Hematopoietic multipotent progenitor cell treated with erythropoietin and hydrocortisone succinate and interleukin-3 and kit ligand, for 17 days (in vitro differentiated cells): ENCODE results near the gene CRBN.
A peak's percentile ranks its signal among the peaks of the same experiment; 100 is the strongest.

Source experiments
- DNase-seq: peaks from one replicate; pipeline ENCODE4 v3.0.0-alpha.2; 2015; ENCODE audit warnings: low spot score

CRBN gene

DNA sequence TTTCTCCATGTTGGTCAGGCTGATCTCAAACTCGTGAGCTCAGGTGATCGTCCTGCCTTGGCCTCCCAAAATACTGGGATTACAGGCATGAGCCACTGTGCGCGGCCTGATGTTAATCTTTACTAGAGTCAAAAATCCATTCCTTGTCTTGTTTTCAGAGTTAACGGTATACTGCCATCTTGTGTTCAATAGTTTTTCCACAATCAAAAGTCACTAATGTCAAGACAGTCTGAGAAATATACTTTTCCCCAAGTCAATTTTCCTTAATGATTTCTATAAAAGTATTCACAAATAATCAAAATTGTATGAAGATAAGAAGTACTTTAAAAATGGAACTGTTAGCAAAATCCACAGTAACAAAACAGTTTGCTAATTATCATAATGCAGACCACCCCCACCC is 8.5 kb downstream of the CRBN start:
- DNase-seq: peak; percentile 50

DNA sequence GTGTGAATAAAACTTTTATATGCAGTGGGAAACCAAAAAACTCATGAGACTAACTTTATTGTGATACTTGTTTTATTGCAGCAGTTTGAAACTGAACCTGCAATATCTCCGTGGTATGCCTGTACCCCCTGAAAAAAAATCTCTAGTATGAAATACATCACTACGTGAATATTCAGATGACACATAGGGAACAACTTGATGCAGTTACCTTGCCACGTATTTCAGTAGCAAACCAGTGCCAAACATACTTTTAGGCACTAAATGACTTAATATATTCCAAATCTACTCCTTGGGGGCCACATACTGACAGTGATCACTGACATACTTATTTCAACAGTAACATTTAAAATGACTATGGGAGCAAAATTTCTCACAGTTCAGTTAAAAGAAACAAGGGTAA is 13.8 kb downstream of the CRBN start:
- no peak for DNase-seq

DNA sequence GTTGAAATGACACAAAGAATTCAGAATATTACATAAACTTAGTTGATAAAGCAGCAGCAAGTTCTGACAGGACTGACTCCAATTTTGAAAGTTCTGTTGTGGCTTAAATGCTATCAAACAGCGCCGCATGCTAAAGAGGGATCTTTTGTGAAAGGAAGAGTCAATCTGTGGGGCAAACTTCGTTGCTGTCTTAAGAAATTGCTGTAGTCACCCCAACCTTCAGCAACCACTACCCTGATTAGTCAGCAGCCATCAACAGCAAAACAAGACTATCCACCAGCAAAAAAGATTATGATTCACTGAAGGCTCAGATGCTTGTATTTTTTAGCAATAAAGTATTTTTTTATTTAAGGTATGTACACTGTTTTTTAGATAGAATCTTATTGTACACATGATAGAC is 14.2 kb downstream of the CRBN start:
- no peak for DNase-seq

DNA sequence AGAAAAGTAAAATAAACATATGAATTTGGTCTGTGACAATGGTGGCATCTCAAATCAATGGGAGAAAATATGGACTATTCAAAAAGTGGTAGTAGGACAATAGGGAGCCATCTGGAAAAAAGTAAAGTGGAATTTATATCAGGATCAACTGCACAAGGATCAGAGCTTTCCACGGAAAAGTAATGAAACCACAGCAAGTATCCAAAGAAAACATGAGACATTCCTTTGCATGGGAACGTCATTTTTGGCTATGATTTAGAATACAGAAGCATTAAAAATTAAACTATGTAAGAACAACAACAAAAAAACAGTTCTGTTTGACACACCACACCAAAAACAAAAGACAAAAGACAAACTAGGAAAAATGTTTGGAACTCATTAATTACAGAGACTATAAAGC is 18.7 kb downstream of the CRBN start:
- no peak for DNase-seq

GRCh38 chr3:3157484-3157883 is 22.0 kb downstream of the CRBN start:
- DNase-seq: no peak

- DNase-seq: no peak
Observed at GRCh38 chr3:3154879-3155610, 24.4 kb downstream of the CRBN start.

- DNase-seq: no peak
Observed at GRCh38 chr3:3151513-3151912, 28.0 kb downstream of the CRBN start.

GRCh38 chr3:3149560-3149959 is 29.9 kb downstream of the CRBN start:
- no peak for DNase-seq

DNA sequence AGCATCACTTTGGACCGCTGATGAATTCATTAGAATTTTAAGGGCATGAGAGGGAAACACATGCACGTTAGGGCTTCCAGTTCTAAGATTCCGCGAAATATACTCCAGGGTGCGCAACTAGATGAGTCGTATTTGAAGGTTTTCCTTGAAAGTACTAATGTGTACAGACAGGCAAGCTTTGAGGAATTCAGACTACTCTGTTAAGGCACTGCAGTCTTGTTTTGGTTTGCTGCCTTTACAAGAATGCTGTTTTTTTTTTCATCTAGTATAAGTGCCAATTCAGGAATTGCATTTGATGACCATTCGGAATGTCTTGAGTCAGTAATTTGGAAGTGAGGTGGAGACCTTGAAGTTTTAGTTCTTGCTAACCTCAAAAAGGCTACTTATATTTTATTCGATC is 33.7 kb downstream of the CRBN start:
- no peak for DNase-seq

DNA sequence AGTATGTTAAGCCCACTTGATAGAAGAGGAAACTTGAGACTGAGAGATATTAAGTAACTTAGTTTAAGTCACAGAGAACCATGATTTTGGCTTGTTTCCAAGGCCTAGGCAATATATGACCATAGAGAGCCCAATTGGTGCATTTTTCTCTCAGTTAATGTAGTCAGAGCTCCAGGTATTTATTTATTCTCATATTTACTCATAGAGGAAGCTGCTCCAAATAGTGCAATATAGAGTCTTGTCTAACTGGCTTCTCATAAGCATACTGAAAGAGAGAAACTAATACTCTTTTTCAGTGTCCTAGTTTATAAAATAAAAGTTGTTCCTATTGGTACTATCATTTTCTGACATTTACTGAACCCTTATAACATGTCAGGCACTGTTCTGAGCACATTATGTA is 37.6 kb downstream of the CRBN start:
- no peak for DNase-seq

DNA sequence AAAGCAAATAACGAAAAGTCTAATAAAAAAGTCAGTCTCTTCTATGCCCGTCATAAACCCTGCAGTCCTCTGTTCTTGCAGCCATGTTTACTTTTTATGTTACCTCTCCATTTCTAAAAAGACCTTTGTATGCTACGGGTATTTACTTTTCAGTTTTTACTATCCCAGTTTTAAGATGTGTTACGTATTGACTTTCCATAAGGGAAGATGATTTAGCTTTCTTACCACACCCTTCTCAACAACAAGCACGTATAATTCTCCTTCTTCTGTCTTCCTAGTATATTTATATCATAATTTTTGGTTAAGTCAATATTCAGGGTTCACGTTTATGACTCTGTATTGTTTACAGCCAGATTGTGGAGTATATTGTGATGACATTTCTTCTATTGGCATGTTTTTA is 42.0 kb downstream of the CRBN start:
- no peak for DNase-seq

DNA sequence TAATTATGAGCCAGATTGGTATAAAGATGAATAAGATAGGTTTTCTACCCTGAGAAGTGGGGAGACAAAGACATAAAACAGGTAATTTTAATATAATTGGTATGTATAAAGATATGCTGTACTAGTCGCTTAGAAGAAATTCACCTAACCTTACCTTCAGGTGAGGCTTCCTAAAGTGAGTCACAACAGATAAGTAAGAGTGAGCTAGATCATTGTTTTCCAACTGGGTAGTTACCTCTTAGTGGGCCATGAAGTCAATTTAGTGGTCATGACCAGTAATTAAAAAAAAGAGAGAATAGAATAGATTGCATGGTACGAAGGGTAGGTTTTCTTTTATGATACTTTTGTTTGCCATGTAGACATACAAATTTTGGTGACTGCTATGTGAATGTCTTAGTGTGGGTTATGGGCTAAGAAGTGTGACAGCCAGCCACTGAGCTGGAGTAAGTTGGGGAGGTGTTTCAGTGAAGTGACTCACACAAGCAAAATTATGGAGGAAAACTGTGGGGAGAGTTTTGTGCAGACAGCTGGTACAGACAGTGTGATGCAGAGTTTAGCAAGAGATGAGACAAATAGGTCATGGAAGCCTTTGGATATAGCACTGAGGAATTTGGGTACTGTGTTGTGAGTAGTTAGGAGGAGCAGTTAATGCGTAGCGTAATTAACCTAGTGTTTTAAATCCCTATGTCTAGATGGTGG is 44.6 kb downstream of the CRBN start:
- DNase-seq: no peak

GRCh38 chr3:3133500-3133899 is 46.0 kb downstream of the CRBN start:
- no peak for DNase-seq

DNA sequence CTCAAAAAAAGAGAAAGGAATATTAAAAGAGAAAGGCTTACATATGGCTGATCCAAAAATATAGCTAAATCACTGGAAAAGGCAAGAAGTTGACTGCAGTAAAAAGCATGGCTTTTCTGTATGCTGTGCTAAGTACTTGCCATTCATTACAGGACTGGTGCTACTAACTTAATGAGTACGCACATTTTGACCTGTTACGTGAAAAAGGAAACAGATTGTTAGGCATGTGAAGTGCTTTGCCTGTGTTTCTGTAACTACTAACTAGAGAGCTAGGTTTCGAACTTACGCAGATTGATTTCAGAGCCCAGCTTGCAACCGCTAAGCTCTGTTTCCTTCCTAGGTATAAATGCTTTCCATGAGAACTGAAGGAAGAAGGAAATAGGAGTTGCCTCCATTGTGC is 49.9 kb downstream of the CRBN start:
- no peak for DNase-seq

DNA sequence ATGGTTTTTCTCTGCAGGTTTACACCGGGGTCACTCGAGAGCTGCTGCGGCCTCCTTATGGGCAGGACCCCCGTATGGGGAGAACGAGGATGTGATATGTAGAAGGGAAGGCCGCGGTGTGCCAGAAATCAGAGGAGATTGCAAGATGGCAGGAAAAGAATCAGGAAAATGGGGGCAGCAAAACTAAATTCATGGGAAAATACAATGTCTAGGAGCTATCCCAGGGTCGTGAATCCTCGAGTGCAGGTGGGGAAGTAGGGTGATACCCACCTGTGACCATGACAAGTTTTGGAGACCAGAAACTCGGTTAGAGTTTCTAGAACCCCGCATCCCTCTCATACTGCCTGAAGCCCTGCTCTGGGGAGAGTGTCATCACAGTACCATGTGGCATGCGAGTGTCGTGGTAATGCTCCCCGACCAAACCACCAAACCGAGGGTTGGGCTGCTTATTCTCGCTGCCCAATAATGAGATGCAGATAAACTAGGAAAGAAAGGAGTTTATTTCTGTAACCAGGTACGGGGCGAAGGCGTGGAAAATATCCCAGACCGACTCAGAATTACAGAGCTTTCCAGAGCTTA is 52.0 kb downstream of the CRBN start:
- no peak for DNase-seq

DNA sequence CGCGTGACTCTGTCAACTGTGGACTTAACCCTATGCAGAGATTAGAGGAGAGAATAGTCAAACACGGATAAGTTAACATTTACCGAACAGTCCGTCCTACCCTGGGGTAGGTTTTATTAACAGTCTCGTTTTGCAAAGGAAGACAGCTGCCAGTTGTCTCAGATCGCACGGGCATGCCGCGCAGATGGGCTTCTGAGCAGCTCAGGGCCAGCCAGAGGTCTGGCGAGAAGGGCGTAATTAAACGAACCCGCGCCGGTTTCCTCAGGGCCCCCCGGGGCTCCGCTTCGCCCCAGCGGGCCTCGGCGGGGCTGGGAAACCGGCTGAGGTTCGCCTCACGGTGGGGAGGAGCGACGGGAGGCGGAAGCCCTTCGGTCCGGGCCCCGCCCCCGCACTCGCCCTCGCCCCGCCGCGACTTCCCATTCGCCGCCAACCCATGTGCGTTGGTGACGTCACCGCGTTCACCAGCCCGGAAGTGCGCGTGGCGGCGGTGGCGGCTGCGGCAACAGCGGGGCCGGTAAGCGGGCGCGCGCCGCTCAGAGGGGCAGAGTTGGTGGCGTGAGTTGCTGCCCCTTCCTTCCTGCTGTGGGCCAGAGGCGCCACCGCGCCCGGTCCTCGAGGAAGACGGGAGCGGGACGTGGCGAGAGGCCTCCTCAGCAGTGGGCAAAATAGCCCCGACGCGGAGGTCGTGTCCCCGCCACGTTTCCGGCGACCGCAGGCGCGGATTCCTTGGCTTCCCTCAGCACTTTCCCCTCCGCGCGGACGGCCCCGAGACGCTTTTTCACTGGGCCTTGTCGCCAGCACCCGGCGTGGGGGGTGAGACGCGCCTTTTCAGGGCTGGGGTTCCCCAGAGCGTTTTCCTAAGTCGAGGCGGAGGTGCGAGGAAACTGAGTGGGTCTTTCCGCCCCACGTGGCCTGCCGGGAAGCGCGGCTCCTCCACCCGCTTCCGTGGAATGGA is 52.7 kb downstream of the CRBN start, which contains the start of gene TRNT1:
Gene TRNT1, plus strand, starts transcription at position 464 of the 955 bp plus-strand sequence. CDS start 2,101 bp downstream, outside the sequence.
- DNase-seq: peak; percentile 94

GRCh38 chr3:3125977-3126376 is 53.5 kb downstream of the CRBN start:
- DNase-seq: no peak

- no peak for DNase-seq
Observed at GRCh38 chr3:3119393-3119851, 60.1 kb downstream of the CRBN start.

GRCh38 chr3:3117651-3118050 is 61.8 kb downstream of the CRBN start:
- DNase-seq: no peak

DNA sequence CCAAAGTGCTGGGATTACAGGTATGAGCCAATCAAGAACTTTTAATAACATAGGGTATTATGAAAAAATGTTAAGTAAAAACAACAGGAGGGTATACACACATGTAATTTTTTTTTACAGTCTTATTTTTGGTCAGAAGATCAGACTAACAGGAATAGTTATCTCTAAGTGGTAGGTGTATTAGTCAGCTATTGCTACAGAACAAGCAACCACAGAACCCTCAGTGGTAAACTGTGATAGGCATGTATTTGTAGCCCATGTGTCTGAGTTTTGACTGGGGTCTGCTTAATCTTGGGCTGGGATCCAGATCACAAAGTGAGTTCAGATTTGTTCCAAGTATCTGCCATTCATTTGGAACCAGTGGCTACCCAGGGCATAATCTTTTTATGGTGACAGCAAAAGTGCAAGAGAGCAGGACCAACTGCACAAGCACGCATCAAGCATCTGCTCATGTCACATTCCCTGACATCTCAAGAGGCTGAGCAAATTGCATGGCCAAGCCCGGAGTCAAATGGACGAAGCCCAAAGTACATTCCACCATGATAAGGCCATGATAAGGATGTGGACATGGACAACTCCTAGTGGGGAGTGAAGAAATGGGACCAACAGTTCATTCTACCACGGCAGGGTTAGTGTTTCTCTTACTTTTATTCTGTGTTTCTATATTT is 66.3 kb downstream of the CRBN start:
- no peak for DNase-seq

DNA sequence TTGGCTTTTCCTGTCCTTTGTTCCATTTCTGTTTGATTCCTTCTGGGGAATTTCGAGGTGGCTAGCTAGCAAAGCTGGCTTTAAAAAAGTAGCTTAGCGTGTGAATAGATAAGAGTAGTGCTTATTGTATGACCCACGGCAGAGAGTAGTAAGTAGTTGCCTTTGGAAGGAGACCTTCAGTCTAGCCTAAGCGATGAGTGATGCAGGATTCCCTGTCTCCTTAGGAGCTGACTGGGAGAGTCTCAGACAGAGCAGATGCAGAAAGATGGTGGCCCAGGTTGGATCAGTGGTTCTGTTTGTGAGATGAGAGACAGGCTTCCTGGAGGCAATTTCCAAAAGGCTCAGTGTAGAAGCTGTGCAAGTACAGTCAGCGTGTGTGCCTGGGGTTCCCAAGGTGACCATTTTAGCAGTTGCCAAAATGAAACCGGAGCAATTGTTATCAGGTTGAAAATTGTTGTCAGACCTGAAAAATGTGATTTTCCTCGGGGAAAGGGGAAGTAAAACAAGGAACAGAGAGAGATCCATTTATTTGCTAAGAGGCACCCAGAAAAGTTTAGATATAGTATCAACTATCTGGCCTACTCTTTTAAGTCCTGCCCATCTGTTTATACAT is 68.6 kb downstream of the CRBN start:
- DNase-seq: no peak
